HT1080 (cell line): ENCODE data around the gene CCSER2. TPM values are rescaled to one million over a fixed set of nuclear protein-coding genes. Genes with fewer than 3 reads are reported as not detected.
"Not testable (repeated sequence)": the region's sequence is repeated elsewhere in the genome, so short reads cannot be mapped to it uniquely, and the experiment has no call there.

ENCODE experiments used
- DNase-seq: peaks from one replicate; pipeline ENCODE4 v3.0.0-alpha.2; 2015; ENCODE audit warnings: low read depth
- total RNA-seq: library from RNA; depleted of rRNA; stranded (reverse); fragments of >200 nt; shearing (Covaris generic); gene quantifications from 2 replicates; pipeline ENCODE4 v1.2.3, GENCODE V29; 2014

CCSER2 gene
- total RNA-seq, 1 experiment from 2014 or later = 24.5 TPM

- DNase-seq = no peak
Observed at GRCh38 chr10:84447701-84448400, 119.5 kb downstream of the CCSER2 start.

- not testable (repeated sequence) for DNase-seq
Observed at GRCh38 chr10:84449351-84449750, 121.0 kb downstream of the CCSER2 start.

GRCh38 chr10:84452003-84452402, 123.6 kb downstream of the CCSER2 start:
- peak; percentile 39 for DNase-seq

- no peak for DNase-seq
Observed at GRCh38 chr10:84453303-84453702, 124.9 kb downstream of the CCSER2 start.

GRCh38 chr10:84456126-84456525, 127.7 kb downstream of the CCSER2 start:
- no peak for DNase-seq

- no peak for DNase-seq
Observed at GRCh38 chr10:84460520-84460919, 132.1 kb downstream of the CCSER2 start.

- no peak for DNase-seq
Observed at GRCh38 chr10:84469470-84469869, 141.1 kb downstream of the CCSER2 start.

GRCh38 chr10:84473136-84473535, 144.7 kb downstream of the CCSER2 start:
- no peak for DNase-seq

GRCh38 chr10:84477398-84478128, 149.2 kb downstream of the CCSER2 start:
- DNase-seq = no peak

- peak; percentile 40 for DNase-seq
Observed at GRCh38 chr10:84478151-84478550, 149.8 kb downstream of the CCSER2 start.

- no peak for DNase-seq
Observed at GRCh38 chr10:84478679-84479078, 150.3 kb downstream of the CCSER2 start.

- no peak for DNase-seq
Observed at GRCh38 chr10:84484541-84484940, 156.2 kb downstream of the CCSER2 start.

GRCh38 chr10:84493361-84493760, 165.0 kb downstream of the CCSER2 start:
- DNase-seq = no peak

GRCh38 chr10:84493951-84494848, 165.8 kb downstream of the CCSER2 start:
- peak; percentile 89 for DNase-seq

- DNase-seq = no peak
Observed at GRCh38 chr10:84494849-84495180, 166.4 kb downstream of the CCSER2 start.

GRCh38 chr10:84497978-84498377, 169.6 kb downstream of the CCSER2 start:
- DNase-seq = no peak

GRCh38 chr10:84499039-84499438, 170.7 kb downstream of the CCSER2 start:
- not testable (repeated sequence) for DNase-seq

- DNase-seq = no peak
Observed at GRCh38 chr10:84499846-84500245, 171.5 kb downstream of the CCSER2 start.

- DNase-seq = peak; percentile 36
Observed at GRCh38 chr10:84510121-84510520, 181.7 kb downstream of the CCSER2 start.

- DNase-seq = no peak
Observed at GRCh38 chr10:84511106-84511505, 182.7 kb downstream of the CCSER2 start.

GRCh38 chr10:84511709-84512285, 183.4 kb downstream of the CCSER2 start:
- no peak for DNase-seq

GRCh38 chr10:84517554-84517953, 189.2 kb downstream of the CCSER2 start:
- DNase-seq = no peak
